Measurements from ENCODE around the gene MCAM. TPM values are rescaled to one million over a fixed set of nuclear protein-coding genes. Genes with fewer than 3 reads are reported as not detected.
A peak's percentile ranks its signal among the peaks of the same experiment; 100 is the strongest.

The MCAM gene
- total RNA-seq, 2 donors from 2014 or later = 356 to 509 TPM

GRCh38 chr11:119342362-119343130 lies 25.6 kb upstream of the MCAM start:
- Histone ChIP-seq H3K36me3 (no peaks in the 10 kb centered on the region), H3K9me3 (no peaks in the 10 kb centered on the region), H3K4me1 (peaks cover 0 to 43% of the 10 kb centered on the region in 2 donors), H3K27ac (no peak overlapping the region), H3K27me3 (no peaks in the 10 kb centered on the region), H3K4me3 (no peak overlapping the region)
- no peak for TF ChIP-seq CTCF (IDR thresholded peaks at IDR 0.05)
- DNase-seq (ENCODE audit: low spot score) = no peak

- no peak for TF ChIP-seq CTCF (IDR thresholded peaks at IDR 0.05)
- H3K27ac ChIP-seq = peak overlapping the region in 1 of 2 donors; percentile 97
- H3K36me3 ChIP-seq = no peaks in the 10 kb centered on the region
- H3K27me3 ChIP-seq = no peaks in the 10 kb centered on the region
- peaks cover 0 to 48% of the 10 kb centered on the region in 2 donors for H3K4me1 ChIP-seq
- DNase-seq (ENCODE audit: low spot score) = no peak
- no peaks in the 10 kb centered on the region for H3K9me3 ChIP-seq
- H3K4me3 ChIP-seq = no peak overlapping the region
Measured at GRCh38 chr11:119342023-119342300, 25.0 kb upstream of the MCAM start.

- peak overlapping the region in 1 of 2 donors; percentile 82 for H3K4me3 ChIP-seq
- no peak for DNase-seq (ENCODE audit: low spot score)
Measured at GRCh38 chr11:119341222-119342022, 24.5 kb upstream of the MCAM start.

GRCh38 chr11:119340335-119341221 lies 23.6 kb upstream of the MCAM start, which contains the start of gene C1QTNF5:
Gene C1QTNF5 (minus strand): TSS chr11:119340883. CDS start chr11:119340397, 486 bp downstream.
- Histone ChIP-seq H3K27me3 (no peaks in the 10 kb centered on the region), H3K4me3 (peak within 1 kb of the TSS; percentile 76 to 82), H3K4me1 (peaks cover 0 to 59% of the 10 kb centered on the region in 2 donors), H3K9me3 (no peaks in the 10 kb centered on the region), H3K27ac (peak within 1 kb of the TSS; percentile 97 to 98), H3K36me3 (no peaks in the 10 kb centered on the region)
- no peak for TF ChIP-seq CTCF (IDR thresholded peaks at IDR 0.05)
- DNase-seq (ENCODE audit: low spot score) = peak; percentile 91

More at GRCh38 chr11:119341222-119342022, 24.5 kb upstream of the MCAM start:
- Histone ChIP-seq H3K36me3 (no peaks in the 10 kb centered on the region), H3K4me1 (peaks cover 0 to 51% of the 10 kb centered on the region in 2 donors), H3K9me3 (no peaks in the 10 kb centered on the region), H3K27me3 (no peaks in the 10 kb centered on the region), H3K27ac (peak overlapping the region; percentile 97 to 98)
- TF ChIP-seq CTCF (IDR thresholded peaks at IDR 0.05) = no peak

- Histone ChIP-seq H3K36me3 (no peaks in the 10 kb centered on the region), H3K27me3 (no peaks in the 10 kb centered on the region), H3K27ac (peak overlapping the region; percentile 97 to 98), H3K9me3 (no peaks in the 10 kb centered on the region), H3K4me3 (peak overlapping the region; percentile 76 to 82), H3K4me1 (peaks cover 0 to 67% of the 10 kb centered on the region in 2 donors)
- peak; percentile 97 to 98 for TF ChIP-seq CTCF (IDR thresholded peaks at IDR 0.05)
- DNase-seq (ENCODE audit: low spot score) = no peak
Measured at GRCh38 chr11:119339589-119340334, 22.8 kb upstream of the MCAM start.

Data from right atrium auricular region (tissue), 2 donors.